Smooth muscle cell (in vitro differentiated cells): ENCODE results near the gene ERGIC1. TPM values are rescaled to one million over a fixed set of nuclear protein-coding genes. Genes with fewer than 3 reads are reported as not detected.

Source experiments
- DNase-seq: peaks from one replicate; lab custom pipeline; 2025; ENCODE audit not compliant: unreplicated experiment; lab: John Stamatoyannopoulos, UW
- H2AFZ ChIP-seq: fragments of 200-600 bp; sonication (generic); 2 replicates; pipeline ENCODE4 v1.6.0; 2016; ENCODE audit warnings: antibody characterized with exemption, low read depth, mild to moderate bottlenecking
- H3F3A ChIP-seq: fragments of 200-600 bp; sonication (generic); 2 replicates; pipeline ENCODE4 v1.6.0; 2017; ENCODE audit warnings: antibody characterized with exemption, low read depth
- H3K27ac ChIP-seq: fragments of 200-600 bp; sonication (generic); 2 replicates; pipeline ENCODE4 v1.5.1; 2016; ENCODE audit warnings: low read depth, mild to moderate bottlenecking
- H3K27me3 ChIP-seq: fragments of 200-600 bp; sonication (generic); 2 replicates; pipeline ENCODE4 v1.6.1; 2016; ENCODE audit warnings: low read depth, mild to moderate bottlenecking
- H3K36me3 ChIP-seq: fragments of 200-600 bp; sonication (generic); 2 replicates; pipeline ENCODE4 v1.5.1; 2016; ENCODE audit warnings: low read depth
- H3K4me1 ChIP-seq: fragments of 200-600 bp; sonication (generic); 2 replicates; pipeline ENCODE4 v1.5.1; 2016; ENCODE audit warnings: low read depth
- H3K4me2 ChIP-seq: fragments of 200-600 bp; sonication (generic); 2 replicates; pipeline ENCODE4 v1.6.0; 2016; ENCODE audit warnings: mild to moderate bottlenecking
- H3K4me3 ChIP-seq: fragments of 200-600 bp; sonication (generic); 2 replicates; pipeline ENCODE4 v1.5.1; 2016; ENCODE audit warnings: mild to moderate bottlenecking
- H3K79me2 ChIP-seq: fragments of 200-600 bp; sonication (generic); 2 replicates; pipeline ENCODE4 v1.6.0; 2016; ENCODE audit warnings: low read depth, mild to moderate bottlenecking
- H3K9ac ChIP-seq: fragments of 200-600 bp; sonication (generic); 2 replicates; pipeline ENCODE4 v1.6.0; 2016; ENCODE audit warnings: low read depth
- H3K9me3 ChIP-seq: fragments of 200-600 bp; sonication (generic); replicated peaks from 2 replicates; pipeline ENCODE4 v1.5.1; 2016; ENCODE audit warnings: low read depth
- H4K20me1 ChIP-seq: fragments of 200-600 bp; sonication (generic); 2 replicates; pipeline ENCODE4 v1.6.0; 2016; ENCODE audit warnings: low read depth
- WGBS: methylation state at CpG from one replicate; pipeline ENCODE4 v1.1.7; 2016; ENCODE audit warnings: low lambda C conversion rate; 5-methylcytosine and 5-hydroxymethylcytosine counted together
- polyA plus RNA-seq: library from polyadenylated mRNA; unstranded; fragments of >200 nt; fragmentation: Nextera tagmentation; extraction: Ambion mirVana; gene quantifications from 2 replicates; pipeline ENCODE4 v1.2.1, GENCODE V29; 2016
- total RNA-seq: library from RNA; depleted of rRNA; stranded (reverse); fragments of >200 nt; gene quantifications from 2 replicates; pipeline ENCODE4 v1.2.3, GENCODE V29; 2014
- TF ChIP-seq, protein P1 (sequence below): fragments of 200-600 bp; sonication (generic); IDR thresholded peaks from 2 replicates; pipeline ENCODE4 v1.5.1; 2017; ENCODE audit warnings: borderline replicate concordance, mild to moderate bottlenecking, antibody characterized with exemption; ENCODE audit not compliant: insufficient read depth, poor library complexity, severe bottlenecking

The ERGIC1 gene
- total and polyA plus RNA-seq, 2 experiments from 2014 or later: 38.2 to 140 TPM

DNA sequence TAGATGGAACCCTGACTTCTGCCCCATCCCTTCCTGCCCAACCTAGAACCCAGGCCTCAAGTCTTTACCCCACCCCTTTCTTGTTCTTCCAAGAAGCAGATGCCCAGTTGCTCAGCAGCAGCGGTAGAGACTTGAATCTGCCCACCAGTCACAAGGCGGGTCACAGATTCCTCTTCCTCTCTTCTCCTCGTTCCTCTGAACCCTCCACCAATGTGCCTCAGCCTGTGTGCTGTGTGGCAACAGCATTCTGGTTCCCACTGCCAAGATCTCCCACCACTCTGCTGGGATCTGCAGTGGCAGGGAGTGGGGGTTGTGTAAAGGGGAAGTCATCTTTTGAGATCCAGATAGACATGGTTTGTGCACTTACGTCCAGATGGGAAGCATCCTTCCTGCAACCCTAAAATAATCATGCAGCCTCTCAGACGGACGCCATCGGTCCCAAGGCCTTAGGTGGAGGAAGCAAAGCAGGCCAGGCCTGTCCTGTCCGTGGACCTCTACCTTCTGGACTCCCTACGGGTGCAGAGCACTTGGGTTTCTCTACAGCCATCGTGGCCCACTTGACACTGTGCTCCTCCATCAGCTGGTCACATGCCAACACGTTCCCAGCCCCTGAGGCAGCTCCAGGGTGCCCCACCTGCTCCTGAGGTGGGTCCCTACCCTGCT, 117.5 kb downstream of the ERGIC1 start:
- Histone ChIP-seq H3K36me3 (no peaks in the 10 kb centered on the region), H3F3A (peaks cover 11% of the 10 kb centered on the region), H3K27me3 (no peaks in the 10 kb centered on the region), H3K4me1 (no peaks in the 10 kb centered on the region), H4K20me1 (no peaks in the 10 kb centered on the region), H3K4me2 (peak overlapping the region; percentile 13), H2AFZ (no peak overlapping the region), H3K4me3 (no peak overlapping the region), H3K9ac (no peak overlapping the region), H3K9me3 (no peaks in the 10 kb centered on the region), H3K27ac (no peak overlapping the region), H3K79me2 (no peaks in the 10 kb centered on the region)
- TF ChIP-seq, protein P1, sequence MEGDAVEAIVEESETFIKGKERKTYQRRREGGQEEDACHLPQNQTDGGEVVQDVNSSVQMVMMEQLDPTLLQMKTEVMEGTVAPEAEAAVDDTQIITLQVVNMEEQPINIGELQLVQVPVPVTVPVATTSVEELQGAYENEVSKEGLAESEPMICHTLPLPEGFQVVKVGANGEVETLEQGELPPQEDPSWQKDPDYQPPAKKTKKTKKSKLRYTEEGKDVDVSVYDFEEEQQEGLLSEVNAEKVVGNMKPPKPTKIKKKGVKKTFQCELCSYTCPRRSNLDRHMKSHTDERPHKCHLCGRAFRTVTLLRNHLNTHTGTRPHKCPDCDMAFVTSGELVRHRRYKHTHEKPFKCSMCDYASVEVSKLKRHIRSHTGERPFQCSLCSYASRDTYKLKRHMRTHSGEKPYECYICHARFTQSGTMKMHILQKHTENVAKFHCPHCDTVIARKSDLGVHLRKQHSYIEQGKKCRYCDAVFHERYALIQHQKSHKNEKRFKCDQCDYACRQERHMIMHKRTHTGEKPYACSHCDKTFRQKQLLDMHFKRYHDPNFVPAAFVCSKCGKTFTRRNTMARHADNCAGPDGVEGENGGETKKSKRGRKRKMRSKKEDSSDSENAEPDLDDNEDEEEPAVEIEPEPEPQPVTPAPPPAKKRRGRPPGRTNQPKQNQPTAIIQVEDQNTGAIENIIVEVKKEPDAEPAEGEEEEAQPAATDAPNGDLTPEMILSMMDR: no peak
- WGBS: 92% methylated on average over 11 of the region's 11 CpGs
- DNase-seq: no peak

GRCh38 chr5:172952034-172952511, 118.0 kb downstream of the ERGIC1 start:
- Histone ChIP-seq H4K20me1 (no peaks in the 10 kb centered on the region), H3K4me1 (no peaks in the 10 kb centered on the region), H3K36me3 (no peaks in the 10 kb centered on the region), H3K27ac (no peak overlapping the region), H3K27me3 (no peaks in the 10 kb centered on the region), H3K4me3 (no peak overlapping the region), H3F3A (peaks cover 12% of the 10 kb centered on the region), H2AFZ (no peak overlapping the region), H3K79me2 (no peaks in the 10 kb centered on the region), H3K4me2 (peak overlapping the region; percentile 13), H3K9me3 (no peaks in the 10 kb centered on the region), H3K9ac (no peak overlapping the region)
- 80% methylated on average over 4 of the region's 4 CpGs for WGBS
- TF ChIP-seq, protein P1: no peak
- DNase-seq: no peak

GRCh38 chr5:172953776-172954675, 120.0 kb downstream of the ERGIC1 start:
- H3F3A ChIP-seq: peaks cover 19% of the 10 kb centered on the region
- H3K27ac ChIP-seq: peak overlapping the region; percentile 60
- no peaks in the 10 kb centered on the region for H3K36me3 ChIP-seq
- H3K4me2 ChIP-seq: no peak overlapping the region
- H3K27me3 ChIP-seq: no peaks in the 10 kb centered on the region
- H4K20me1 ChIP-seq: no peaks in the 10 kb centered on the region
- H3K4me1 ChIP-seq: no peaks in the 10 kb centered on the region
- no peak overlapping the region for H2AFZ ChIP-seq
- no peaks in the 10 kb centered on the region for H3K79me2 ChIP-seq
- H3K4me3 ChIP-seq: no peak overlapping the region
- DNase-seq: no peak
- no peak overlapping the region for H3K9ac ChIP-seq
- TF ChIP-seq, protein P1: no peak
- 80% methylated on average over 13 of the region's 15 CpGs for WGBS
- H3K9me3 ChIP-seq: no peaks in the 10 kb centered on the region
